Activated T-helper 9 cell treated with anti-CD3 and anti-CD28 coated beads, Interleukin-2, amount 50 U/mL, for 16 hours (primary cell): ENCODE measurements around the gene MEGF6.

Experiments
- DNase-seq: peaks from one replicate; pipeline ENCODE4 v3.0.0-alpha.2; 2020; ENCODE audit warnings: low read depth

MEGF6 gene

DNA sequence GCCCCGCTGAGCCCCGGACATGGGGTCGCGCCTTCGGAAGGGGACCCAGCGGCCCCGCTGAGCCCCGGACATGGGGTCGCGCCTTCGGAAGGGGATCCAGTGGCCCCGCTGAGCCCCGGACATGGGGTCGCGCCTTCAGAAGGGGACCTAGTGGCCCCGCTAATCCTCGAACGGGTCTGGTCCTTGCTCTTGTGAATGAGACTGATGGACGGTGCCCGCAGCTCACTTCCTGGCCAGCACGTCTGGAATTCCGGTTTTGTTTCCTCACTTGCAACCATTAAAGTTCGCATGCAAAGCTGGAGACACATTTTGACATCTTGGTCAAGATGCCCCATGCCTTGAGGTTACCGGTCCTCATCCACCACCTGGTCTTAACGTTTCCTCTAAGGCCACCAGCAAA, 33.0 kb upstream of the MEGF6 start:
- DNase-seq = no peak

DNA sequence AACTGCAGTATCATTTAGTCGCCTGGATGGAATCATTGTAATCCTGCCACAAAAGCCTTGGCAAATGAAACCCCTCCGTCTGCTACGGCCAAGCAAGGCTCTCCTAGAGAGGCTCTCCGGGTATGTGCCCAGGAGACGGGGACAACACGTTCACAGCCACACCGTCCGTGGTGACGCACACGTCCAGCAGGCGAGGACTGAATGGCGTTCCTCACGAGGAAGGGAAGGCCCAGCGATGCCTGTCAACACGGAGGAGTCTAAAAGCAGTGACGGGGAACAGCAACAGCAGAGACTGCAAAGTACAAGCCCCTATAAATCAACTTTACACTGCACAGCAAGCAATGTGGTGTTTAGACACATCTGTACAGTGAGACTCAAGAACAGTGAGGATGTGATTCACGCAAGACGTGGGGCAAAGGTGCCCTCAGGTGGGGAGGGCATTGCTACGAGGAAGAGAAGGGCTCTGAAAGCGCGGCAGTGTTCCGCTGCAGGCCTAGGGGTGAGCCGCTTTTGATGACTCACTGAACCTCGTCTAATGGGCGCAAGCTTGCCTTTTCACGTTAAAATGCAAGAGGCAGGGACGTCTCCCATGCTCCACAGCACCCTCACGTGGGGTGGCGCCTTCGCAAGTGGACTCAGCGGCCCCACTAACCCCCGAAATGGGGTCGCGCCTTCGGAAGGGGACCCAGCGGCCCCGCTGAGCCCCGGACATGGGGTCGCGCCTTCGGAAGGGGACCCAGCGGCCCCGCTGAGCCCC, 31.8 kb upstream of the MEGF6 start:
- no peak for DNase-seq

DNA sequence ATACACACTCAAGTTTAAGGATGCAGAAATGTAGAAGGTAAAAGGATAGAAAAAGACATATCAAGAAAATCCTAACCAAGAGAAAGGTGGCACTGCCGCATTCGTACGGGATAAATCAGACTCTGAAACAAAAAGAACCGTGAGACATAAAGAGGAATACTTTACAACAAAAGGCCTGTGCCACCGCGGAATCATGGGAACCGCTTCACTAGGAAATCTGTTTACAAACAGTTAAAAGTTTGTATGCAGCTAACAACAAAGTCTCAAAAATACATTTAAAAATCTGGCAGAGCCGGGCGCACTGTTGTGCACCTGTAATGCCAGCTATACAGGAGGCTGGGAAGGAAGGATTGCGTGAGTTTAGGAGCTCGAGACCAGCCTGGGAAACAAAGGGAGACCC, 30.5 kb upstream of the MEGF6 start:
- no peak for DNase-seq

DNA sequence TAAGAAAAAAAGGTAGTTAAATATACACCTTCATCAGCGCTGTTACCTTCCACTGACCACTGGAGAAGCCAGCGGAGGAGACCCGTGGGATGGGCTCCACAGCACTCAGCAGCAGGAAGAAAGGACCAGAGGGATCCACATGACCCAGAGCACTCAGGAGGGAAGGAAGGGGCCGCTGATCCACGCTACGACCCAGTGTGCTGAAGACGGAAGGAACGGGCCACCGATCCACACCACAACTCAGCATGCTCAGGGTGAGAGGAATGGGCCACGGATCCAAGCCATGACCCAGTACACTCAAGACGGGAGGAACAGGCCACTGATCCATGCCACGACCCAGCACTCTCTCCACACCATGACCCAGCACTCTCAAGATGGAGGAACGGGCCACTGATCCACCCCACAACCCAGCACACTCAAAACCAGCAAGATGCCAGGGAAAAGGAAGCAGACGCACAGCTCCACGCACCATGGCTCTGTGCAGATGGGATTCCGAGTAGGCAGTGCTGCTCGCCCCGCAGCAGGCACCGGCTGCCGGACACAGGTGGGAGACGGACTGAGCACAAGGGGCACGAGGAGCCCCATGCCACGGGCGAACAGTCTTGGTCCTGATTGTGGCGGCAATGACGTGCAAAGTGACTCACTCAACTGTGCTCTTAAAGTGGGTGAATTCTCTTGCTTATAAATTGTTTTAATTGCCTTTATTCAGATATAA, 29.9 kb upstream of the MEGF6 start:
- no peak for DNase-seq

DNA sequence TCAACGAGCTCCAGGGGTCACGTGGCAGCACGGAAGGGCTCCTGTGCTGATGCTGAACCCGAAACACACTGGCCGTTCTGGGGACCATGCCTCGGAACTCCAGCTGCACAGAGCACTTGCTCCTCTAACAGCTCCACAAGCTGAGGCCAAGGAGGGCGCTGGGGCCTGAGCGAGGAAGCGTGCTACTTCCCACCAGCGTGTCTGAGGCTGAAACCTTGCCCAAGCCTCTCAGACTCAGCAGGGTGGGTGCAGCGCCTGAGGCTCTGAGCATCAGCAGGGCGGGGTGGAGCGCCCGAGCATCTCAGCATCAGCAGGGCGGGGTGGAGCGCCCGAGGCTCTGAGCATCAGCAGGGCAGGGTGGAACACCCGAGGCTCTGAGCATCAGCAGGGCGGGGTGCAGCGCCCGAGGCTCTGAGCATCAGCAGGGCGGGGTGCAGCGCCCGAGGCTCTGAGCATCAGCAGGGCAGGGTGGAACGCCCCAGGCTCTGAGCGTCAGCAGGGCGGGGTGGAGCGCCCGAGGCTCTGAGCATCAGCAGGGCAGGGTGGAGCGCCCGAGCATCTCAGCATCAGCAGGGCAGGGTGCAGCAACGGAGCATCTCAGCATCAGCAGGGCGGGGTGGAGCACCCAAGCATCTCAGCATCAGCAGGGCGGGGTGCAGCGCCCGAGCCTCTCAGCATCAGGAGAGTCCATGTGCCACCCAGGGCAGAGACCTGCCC, 29.0 kb upstream of the MEGF6 start:
- DNase-seq = no peak

DNA sequence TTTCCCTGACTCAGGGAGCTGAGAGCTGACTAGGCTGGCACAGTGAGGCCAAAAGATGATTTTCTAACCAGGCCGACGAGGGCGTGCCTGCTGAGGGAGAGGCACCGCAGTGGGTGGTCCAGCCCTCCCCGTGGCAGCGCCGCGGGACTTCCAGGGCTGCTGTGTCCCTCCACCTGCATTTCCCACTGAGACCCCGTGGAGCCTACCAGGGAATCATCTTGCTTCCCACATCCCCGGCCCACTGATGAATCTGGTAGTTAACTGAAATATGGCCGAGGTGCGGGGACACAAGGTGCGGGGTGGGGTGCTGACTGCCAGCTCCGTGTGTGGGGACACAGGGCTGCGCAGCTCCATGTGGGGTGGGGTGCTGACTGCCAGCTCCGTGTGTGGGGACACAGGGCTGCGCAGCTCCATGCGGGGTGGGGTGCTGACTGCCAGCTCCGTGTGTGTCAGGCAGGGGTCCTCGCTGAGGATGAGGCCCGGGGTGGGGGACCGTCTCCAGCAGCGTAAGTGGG, 28.1 kb upstream of the MEGF6 start:
- no peak for DNase-seq

DNA sequence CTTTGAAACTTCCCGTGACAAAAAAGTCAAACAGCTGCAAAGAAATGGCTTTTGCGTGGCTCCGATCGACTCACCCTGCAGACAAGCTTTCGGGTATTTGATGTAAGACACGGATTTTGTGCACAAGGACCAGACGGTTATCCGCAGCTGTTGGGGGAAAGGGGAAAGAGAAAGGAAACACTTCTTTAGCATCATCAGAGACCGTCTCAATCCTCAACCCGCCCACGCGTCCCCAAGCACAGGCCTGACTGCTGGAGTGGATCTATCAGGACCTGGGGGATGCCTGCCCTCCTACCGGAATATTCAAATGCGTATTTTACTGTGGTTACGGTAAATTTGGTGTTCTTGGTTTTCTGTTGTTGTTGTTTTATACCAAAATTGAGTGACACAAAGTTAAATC, 27.4 kb upstream of the MEGF6 start:
- no peak for DNase-seq

DNA sequence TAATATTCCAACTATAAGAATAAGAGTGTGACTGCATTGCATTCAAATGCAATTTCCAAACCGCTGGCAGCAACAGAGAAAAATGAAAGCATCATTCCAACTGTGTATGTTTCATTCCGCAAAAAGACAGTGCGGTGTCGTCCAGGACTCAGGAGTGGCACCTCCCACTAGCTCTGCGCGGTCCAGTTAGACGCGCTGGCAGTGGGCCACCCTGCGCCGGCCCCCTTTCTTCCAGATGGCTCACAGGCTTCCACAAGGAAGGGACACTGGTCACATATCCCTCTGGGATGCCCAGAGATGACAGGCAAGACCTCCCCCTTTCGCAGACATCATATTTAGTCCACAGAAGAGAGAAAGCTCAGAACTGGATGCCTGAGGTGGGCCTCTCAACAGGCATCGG, 26.7 kb upstream of the MEGF6 start:
- DNase-seq = no peak

DNA sequence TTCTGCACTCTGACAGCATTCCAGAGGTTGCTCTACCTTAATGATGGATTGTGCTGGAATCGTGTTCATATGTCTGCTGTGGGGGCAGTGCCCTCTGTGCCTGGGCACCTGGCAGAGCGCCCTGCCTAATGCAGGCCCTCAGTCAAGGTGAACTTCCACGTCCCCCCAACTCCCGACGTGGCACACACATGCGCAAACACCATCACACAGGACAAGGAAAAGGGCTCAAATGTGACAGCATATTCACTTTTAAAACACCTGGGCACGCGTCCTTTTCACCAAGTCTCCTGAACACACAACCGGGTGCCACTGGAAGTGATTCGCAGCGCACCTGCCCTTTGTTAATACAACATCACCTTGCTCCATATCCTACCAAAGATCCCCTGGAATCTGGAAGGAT, 25.2 kb upstream of the MEGF6 start:
- DNase-seq = no peak

DNA sequence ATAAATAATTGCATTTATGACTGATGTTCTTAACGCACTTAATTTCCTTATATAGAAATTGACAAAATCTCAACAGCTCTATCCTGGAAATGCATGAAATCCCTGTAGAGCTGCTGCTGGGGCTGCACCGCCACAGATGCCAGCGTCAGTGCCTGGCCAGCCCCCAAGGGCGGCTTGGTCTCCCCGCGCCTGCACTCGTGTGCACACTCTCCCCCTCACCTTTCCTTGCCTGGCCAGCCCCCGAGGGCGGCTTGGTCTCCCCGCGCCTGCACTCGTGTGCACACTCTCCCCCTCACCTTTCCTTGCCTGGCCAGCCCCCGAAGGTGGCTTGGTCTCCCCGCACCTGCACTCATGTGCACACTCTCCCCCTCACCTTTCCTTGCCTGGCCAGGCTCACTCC, 24.8 kb upstream of the MEGF6 start:
- no peak for DNase-seq

DNA sequence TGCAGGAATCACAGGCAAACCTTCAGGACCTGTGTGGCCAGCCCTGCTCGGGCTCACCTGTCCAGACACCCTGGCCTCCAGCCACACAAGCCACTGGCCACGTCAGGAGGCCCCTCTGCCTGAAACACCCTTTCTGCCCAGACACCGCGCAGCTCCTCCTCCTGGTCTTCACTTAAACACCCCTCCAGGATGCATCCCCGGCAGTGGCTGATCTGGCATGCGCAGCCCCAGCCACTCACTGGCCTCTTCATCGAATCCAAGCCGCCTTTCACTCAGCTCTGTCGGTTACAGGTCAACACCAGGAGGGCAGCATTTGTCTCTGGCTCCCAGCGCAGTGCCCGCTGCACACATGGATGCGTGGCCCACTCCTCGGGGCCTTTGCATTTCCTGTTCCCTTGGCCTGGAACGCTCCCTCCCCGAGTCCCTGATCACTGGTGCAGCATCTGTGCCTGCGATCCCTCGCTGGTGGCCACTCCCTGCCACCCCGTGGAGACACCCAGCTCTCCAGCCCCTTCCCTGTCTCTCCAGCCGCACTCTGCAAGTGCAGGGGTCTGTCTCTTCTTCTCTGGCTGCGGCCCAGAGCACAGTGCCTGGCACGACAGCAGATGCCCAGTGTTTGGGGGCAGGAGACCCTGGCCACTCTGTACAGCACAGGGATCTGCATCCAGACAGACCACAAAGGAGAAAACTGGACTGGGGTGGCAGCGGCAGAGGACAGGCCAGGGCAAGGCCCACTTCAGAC, 22.9 kb upstream of the MEGF6 start:
- DNase-seq = no peak

DNA sequence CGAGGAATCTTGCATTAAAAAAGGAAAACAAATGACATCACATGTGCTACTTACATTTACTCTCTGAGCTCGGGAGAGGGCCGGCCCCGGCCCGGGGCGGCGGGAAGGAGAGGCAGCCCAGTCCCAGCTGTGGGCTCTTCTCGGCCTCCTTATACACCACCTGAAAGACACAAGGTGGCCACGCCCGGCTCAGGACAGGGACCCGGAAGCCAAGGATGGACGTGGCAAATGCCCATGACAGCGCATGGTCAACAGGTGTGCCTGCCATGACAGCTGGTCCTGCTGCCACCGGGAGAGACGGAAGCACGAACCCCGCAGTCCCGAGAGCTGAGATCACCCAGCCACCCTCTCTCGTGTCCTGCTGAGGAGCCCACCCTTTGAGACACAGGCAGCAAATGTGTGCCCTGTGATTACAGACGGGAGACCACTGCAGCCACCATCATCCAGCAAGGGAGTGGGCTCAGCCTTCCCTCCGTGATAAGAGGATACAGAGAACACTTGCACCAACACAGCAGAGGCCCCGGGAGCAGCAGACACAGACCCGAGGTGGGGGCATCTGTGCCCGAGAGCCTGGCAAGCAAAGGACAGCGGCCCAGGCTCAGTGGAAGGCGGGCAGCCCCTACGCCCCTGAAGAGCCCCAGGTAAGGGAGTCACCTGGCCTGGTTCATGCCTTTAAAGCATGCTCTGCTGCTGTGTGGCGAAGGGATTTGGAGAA, 22.2 kb upstream of the MEGF6 start:
- no peak for DNase-seq

DNA sequence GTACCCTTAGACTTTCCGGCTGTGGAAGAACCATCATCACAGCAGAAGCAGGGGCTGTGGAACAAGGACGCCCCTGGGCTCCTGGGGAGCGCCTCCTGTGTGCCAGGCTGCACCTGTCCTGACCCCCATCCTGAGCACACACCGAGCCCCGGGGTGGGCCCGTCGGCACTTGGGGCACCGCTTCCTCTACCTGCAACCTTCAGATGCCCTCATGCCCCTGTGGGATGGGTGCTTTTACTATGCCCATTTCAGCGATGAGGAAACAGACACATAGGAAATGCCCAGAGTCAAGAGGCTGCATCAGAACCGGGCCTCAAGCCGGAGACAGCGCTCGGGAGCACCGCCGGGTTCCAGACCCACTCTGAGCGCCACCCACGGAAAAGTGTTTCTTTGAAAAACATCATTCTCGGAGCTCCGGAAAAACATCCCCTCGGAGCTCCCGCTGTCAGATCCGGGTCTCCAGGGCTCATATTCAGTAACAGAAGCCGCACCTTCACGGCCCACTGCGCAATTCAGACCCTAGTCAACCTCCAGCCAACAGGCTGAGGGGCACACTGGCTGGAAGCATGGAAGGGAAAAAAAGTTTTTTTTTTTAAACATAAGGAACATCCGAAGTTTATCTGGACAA, 21.5 kb upstream of the MEGF6 start:
- DNase-seq = no peak

DNA sequence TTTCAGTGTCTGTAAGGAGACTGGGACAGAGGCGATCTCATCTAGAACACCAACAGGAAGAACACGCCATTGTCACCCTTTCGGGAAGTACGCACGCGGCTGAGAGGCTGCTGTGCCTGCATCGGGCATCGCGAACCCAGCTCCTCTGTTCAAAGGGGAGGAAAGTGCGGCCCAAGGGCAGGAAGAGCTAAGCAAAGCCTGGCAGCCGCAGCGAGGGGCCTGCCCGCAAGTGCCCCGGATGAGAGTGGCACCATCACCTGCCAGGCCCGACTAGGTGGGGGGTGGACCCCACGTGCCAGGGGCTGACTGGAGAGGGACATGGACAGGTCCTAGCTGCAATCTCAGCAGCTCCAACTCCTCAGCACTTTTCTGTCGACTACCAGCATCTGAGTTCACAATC, 21.0 kb upstream of the MEGF6 start:
- no peak for DNase-seq

DNA sequence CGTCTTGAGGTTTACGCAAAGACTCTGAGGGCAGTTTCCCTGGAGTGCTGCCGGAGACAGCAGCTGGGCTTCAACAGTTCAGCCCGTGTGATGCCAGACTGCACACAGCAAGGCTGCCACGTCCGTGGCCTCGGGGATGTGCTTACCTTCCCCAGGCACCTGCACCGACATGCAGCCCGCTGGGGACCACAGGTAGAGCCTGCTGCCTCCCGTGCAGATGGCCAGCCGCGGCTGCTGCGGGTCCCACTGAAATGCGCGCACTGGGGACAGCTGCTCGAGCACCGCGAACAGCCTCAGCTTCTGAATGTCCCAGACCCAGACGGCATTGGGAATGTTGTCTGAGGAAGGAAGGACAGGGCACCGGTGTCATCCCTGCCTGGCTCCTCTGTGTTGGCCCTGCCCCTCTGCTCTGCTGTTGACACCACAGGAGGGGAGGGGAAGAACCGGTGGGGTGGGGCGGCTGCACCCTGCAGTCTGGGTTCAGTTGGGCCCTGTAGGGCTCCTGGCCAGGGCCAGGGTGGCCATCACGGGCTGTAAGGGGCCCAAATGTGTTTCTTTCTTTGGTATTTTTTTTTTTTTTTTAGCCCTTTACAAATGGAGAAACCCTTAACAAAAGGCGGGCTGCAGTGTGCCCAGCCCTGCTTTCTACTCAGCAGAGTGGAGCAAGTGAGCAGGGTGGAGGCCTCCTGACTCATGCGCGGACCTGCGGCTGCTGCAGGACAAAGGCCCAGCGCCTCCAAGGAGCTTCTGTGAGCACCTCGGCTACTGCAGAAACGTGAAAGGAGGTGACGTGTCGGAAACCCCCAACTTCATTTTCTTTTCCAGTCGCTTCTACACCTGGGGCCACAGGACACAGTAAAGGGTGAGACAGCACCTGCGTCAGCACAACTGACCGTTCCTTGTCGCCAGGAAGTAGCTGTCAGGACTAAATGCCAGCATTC, 20.3 kb upstream of the MEGF6 start:
- no peak for DNase-seq

DNA sequence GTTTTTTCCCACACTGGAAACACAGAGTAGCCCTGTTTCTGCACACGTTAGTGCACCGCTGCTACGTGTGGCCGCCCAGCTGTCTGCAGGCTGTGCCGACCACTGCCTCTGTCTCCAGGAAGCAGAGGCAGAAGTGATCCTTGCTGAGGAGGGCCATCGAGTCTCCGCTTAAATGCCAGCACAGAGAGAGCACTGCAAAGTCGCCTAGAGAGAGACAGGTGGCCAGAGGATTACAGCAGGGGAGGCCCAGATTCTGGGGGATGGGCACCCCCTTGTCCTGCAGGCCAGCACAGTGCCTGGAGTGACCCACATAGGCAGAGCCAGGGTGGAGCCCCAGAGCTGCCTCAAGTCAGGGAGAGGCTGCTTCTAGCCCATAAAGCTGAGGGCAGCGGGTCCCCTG, 19.6 kb upstream of the MEGF6 start:
- DNase-seq = no peak

DNA sequence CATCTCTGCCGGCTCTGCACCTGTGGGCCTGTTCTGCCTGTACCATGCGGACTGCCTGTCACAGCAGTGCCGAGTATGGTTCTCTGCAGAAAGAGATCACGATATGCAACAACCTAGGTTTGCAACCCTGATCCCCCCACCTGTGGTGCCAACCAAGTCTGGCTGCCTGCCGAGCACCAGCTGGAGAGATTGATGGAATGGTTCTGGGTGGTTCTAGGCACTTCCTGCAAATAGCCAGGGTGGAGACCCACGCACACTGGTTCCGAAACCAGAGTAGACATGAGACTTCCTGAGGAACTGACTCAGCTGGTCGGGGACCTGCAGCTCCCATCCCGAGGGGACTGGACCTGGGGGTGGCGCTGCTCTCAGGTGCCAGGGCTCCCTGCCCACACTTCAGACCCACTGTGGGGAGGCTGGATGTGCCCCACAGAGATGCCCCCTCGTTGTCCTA, 18.9 kb upstream of the MEGF6 start:
- DNase-seq = no peak

DNA sequence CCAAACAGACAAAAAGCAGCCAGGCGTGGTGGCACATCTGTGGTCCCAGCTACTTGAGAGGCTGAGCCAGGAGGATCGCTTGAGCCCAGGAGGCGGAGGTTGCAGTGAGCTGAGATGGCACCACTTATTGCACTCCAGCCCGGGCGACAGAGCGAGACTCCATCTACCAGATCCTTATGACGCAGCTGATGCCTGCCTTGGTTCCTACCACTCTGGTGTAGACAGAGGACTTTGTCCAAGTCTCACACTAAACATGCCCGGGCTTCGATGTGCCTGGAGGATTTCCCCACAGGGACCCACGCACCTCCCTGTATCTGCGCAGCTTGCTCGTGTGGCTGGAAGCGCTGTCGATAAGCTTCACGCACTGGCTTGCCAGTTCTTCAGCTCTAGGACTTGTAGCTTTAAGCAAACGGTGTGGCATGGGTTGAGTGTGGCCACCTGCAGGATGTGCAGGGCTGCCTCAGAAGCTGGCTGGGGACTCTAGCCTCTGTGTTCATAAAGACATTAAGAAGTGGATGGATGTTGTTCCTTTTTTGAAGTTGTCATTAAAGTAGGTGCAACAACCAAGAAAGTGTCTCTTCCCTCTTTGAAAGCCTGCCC, 18.4 kb upstream of the MEGF6 start:
- no peak for DNase-seq

DNA sequence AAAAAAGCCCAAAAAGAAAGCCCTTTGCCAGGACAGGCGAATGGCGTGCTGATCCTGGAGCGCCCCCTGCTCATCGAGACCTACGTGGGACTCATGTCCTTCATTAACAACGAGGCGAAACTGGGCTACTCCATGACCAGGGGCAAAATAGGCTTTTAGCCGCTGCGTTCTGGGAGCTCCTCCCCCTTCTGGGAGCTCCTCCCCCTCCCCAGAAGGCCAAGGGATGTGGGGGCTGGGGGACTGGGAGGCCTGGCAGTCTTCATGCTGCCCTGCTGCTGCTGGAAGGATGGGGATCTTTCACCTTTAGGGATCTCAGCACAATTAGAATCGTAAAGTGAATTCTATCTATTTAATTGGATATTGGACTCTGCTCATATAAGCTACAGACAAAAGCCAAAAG, 17.1 kb upstream of the MEGF6 start:
- DNase-seq = no peak
